DND-41 (cell line): ENCODE results near the gene SPATA25.

ENCODE experiments used
- ATAC-seq: fragments of 200-7000 bp; cut with Tn5 transposase; 3 replicates; pipeline ENCODE4 v1.9.1; 2021; ENCODE audit warnings: low read depth; ENCODE audit not compliant: insufficient read depth
- DNase-seq: peaks from one replicate; pipeline ENCODE4 v3.0.0-alpha.2; 2020
- H2AFZ ChIP-seq: 2 replicates; pipeline ENCODE4 v1.6.0; 2012; ENCODE audit warnings: low read depth, low read length
- H3K27ac ChIP-seq: 2 replicates; pipeline ENCODE4 v1.5.1; 2012; ENCODE audit warnings: low read length, inconsistent platforms
- H3K27me3 ChIP-seq: fragments of 200-600 bp; sonication (generic); 2 replicates; pipeline ENCODE4 v1.6.0; 2012; ENCODE audit warnings: low read length, mild to moderate bottlenecking, inconsistent platforms; ENCODE audit not compliant: insufficient read depth, poor library complexity
- H3K36me3 ChIP-seq: 2 replicates; pipeline ENCODE4 v1.5.1; 2012; ENCODE audit warnings: low read length, inconsistent platforms; ENCODE audit not compliant: insufficient read depth
- H3K4me1 ChIP-seq: 2 replicates; pipeline ENCODE4 v1.5.1; 2012; ENCODE audit warnings: mild to moderate bottlenecking, low read length; ENCODE audit not compliant: insufficient read depth
- H3K4me2 ChIP-seq: 2 replicates; pipeline ENCODE4 v1.6.0; 2012; ENCODE audit warnings: mild to moderate bottlenecking, moderate library complexity, low read length, inconsistent platforms; ENCODE audit not compliant: insufficient read depth
- H3K4me3 ChIP-seq, 2 experiments: fragments of 200-600 bp in 1 of 2; shearing (Covaris generic) in 1 of 2; 2 replicates each; pipeline ENCODE4 v1.5.1; 2012 to 2016; ENCODE audit warnings: inconsistent platforms in 2 of 2, low read length in 2 of 2, mild to moderate bottlenecking in 2 of 2, low read depth in 1 of 2, moderate library complexity in 1 of 2
- H3K79me2 ChIP-seq: 2 replicates; pipeline ENCODE4 v1.6.0; 2012; ENCODE audit warnings: low read length, inconsistent platforms; ENCODE audit not compliant: insufficient read depth
- H3K9ac ChIP-seq: 2 replicates; pipeline ENCODE4 v1.6.0; 2012; ENCODE audit warnings: low read depth, mild to moderate bottlenecking, inconsistent platforms, low read length, moderate library complexity
- H3K9me3 ChIP-seq: 2 replicates; pipeline ENCODE4 v1.5.1; 2012; ENCODE audit warnings: low read length, moderate library complexity, mild to moderate bottlenecking, inconsistent platforms; ENCODE audit not compliant: insufficient read depth, severe bottlenecking
- H4K20me1 ChIP-seq: 2 replicates; pipeline ENCODE4 v1.6.0; 2012; ENCODE audit warnings: low read length; ENCODE audit not compliant: insufficient read depth
- EZH2 ChIP-seq: IDR thresholded peaks from 3 replicates; pipeline ENCODE4 v1.6.1; 2012; ENCODE audit warnings: borderline replicate concordance, low read depth, mild to moderate bottlenecking, moderate library complexity, low read length, inconsistent platforms; ENCODE audit not compliant: severe bottlenecking
- TF ChIP-seq, protein P1 (sequence below): IDR thresholded peaks from 2 replicates; pipeline ENCODE4 v1.5.1; 2012; ENCODE audit warnings: borderline replicate concordance, low read length, moderate library complexity, mild to moderate bottlenecking; ENCODE audit not compliant: poor library complexity, severe bottlenecking; ENCODE audit errors: extremely low read depth

SPATA25 gene

DNA sequence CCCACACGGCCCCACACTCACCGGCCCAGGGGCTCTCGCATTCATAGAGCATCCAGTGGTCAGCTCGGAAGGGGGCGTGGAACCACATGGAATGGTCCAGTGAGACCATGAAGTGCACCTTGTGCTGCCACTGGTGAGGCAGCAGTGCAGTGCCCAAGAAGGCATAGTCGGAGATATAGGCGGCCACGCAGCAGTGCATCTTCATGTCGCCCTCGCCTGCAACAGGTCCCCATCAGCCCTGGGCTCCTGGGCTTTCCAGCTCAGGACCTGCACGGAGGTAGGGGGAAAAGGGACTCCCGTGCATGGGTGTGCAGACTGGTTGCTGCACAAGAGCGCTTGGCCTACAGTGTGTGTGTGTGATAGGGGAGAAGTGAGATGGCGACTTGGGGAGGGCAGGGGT lies 43.9 kb downstream of the SPATA25 start:
- DNase-seq (no peak), ATAC-seq (no peak)
- Histone ChIP-seq H3K79me2 (no peaks in the 10 kb centered on the region), H3K4me1 (no peaks in the 10 kb centered on the region), H3K27me3 (no peaks in the 10 kb centered on the region), H3K9me3 (no peaks in the 10 kb centered on the region), H3K36me3 (peaks cover 70% of the 10 kb centered on the region), H3K4me2 (no peak overlapping the region), H3K27ac (no peak overlapping the region), H3K9ac (no peak overlapping the region), H2AFZ (no peak overlapping the region), H4K20me1 (peaks cover 3% of the 10 kb centered on the region; the same call in 1 of the 2 replicates), H3K4me3 (no peak overlapping the region)
- no peak for TF ChIP-seq EZH2
- TF ChIP-seq, protein P1, sequence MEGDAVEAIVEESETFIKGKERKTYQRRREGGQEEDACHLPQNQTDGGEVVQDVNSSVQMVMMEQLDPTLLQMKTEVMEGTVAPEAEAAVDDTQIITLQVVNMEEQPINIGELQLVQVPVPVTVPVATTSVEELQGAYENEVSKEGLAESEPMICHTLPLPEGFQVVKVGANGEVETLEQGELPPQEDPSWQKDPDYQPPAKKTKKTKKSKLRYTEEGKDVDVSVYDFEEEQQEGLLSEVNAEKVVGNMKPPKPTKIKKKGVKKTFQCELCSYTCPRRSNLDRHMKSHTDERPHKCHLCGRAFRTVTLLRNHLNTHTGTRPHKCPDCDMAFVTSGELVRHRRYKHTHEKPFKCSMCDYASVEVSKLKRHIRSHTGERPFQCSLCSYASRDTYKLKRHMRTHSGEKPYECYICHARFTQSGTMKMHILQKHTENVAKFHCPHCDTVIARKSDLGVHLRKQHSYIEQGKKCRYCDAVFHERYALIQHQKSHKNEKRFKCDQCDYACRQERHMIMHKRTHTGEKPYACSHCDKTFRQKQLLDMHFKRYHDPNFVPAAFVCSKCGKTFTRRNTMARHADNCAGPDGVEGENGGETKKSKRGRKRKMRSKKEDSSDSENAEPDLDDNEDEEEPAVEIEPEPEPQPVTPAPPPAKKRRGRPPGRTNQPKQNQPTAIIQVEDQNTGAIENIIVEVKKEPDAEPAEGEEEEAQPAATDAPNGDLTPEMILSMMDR, result no peak

GRCh38 chr20:45842169-45842812 lies 45.1 kb downstream of the SPATA25 start:
- Histone ChIP-seq H3K36me3 (peaks cover 64% of the 10 kb centered on the region), H3K9me3 (no peaks in the 10 kb centered on the region), H4K20me1 (0 out of 2 replicates have a peak, but pooled peaks cover 2% of the 10 kb centered on the region), H3K27me3 (no peaks in the 10 kb centered on the region), H3K9ac (no peak overlapping the region), H3K4me1 (no peaks in the 10 kb centered on the region), H3K4me2 (no peak overlapping the region), H2AFZ (no peak overlapping the region), H3K27ac (no peak overlapping the region), H3K4me3 (no peak overlapping the region), H3K79me2 (no peaks in the 10 kb centered on the region)
- no peak for ATAC-seq
- TF ChIP-seq, protein P1, result no peak
- TF ChIP-seq EZH2, result no peak
- DNase-seq, result no peak

GRCh38 chr20:45841407-45842129 lies 45.9 kb downstream of the SPATA25 start:
- H3K4me2 ChIP-seq, result no peak overlapping the region
- TF ChIP-seq EZH2, result no peak
- TF ChIP-seq, protein P1, result no peak
- no peaks in the 10 kb centered on the region for H3K27me3 ChIP-seq
- no peaks in the 10 kb centered on the region for H3K4me1 ChIP-seq
- 0 out of 2 replicates have a peak, but pooled peaks cover 2% of the 10 kb centered on the region for H4K20me1 ChIP-seq
- ATAC-seq, result no peak
- H3K27ac ChIP-seq, result no peak overlapping the region
- DNase-seq, result no peak
- H3K4me3 ChIP-seq, result no peak overlapping the region
- H3K79me2 ChIP-seq, result no peaks in the 10 kb centered on the region
- H3K9me3 ChIP-seq, result no peaks in the 10 kb centered on the region
- peaks cover 60% of the 10 kb centered on the region for H3K36me3 ChIP-seq
- no peak overlapping the region for H3K9ac ChIP-seq
- no peak overlapping the region for H2AFZ ChIP-seq
